ENCODE measurements around the gene DAB1.

DAB1 gene

GRCh38 chr1:56995414-56996100, 428.3 kb downstream of the DAB1 start:
- no peak overlapping the region for H3K4me3 ChIP-seq (ENCODE audit: low read depth, low read length)
- no peaks in the 10 kb centered on the region for H3K27me3 ChIP-seq (ENCODE audit: control insufficient read depth, insufficient read depth, low read length)

GRCh38 chr1:56993475-56993874, 430.4 kb downstream of the DAB1 start:
- no peaks in the 10 kb centered on the region for H3K27me3 ChIP-seq (ENCODE audit: control insufficient read depth, insufficient read depth, low read length)
- no peak overlapping the region for H2AFZ ChIP-seq
- no peak overlapping the region for H3K9ac ChIP-seq
- no peak overlapping the region for H3K4me2 ChIP-seq (ENCODE audit: low read length)
- H3K36me3 ChIP-seq (ENCODE audit: control insufficient read depth, insufficient read depth, low read length): no peaks in the 10 kb centered on the region
- no peak for TF ChIP-seq CTCF (IDR thresholded peaks at IDR 0.05)
- H3K27ac ChIP-seq: no peak overlapping the region
- no peaks in the 10 kb centered on the region for H3K79me2 ChIP-seq
- H3K9me3 ChIP-seq (ENCODE audit: control insufficient read depth, low read length): no peaks in the 10 kb centered on the region
- H3K4me3 ChIP-seq (ENCODE audit: low read depth, low read length): no peak overlapping the region
- H3K4me1 ChIP-seq: no peaks in the 10 kb centered on the region

More at GRCh38 chr1:56995414-56996100, 428.3 kb downstream of the DAB1 start:
- Histone ChIP-seq H3K27ac (no peak overlapping the region), H3K79me2 (no peaks in the 10 kb centered on the region), H3K9ac (no peak overlapping the region), H2AFZ (no peak overlapping the region), H3K36me3 (ENCODE audit: control insufficient read depth, insufficient read depth, low read length) (no peaks in the 10 kb centered on the region), H3K4me2 (ENCODE audit: low read length) (no peak overlapping the region), H3K4me1 (no peaks in the 10 kb centered on the region), H3K9me3 (ENCODE audit: control insufficient read depth, low read length) (no peaks in the 10 kb centered on the region)
- no peak for TF ChIP-seq CTCF (IDR thresholded peaks at IDR 0.05)

- no peaks in the 10 kb centered on the region for H3K36me3 ChIP-seq (ENCODE audit: control insufficient read depth, insufficient read depth, low read length)
- H2AFZ ChIP-seq: no peak overlapping the region
- H3K9ac ChIP-seq: no peak overlapping the region
- no peaks in the 10 kb centered on the region for H3K9me3 ChIP-seq (ENCODE audit: control insufficient read depth, low read length)
- H3K27ac ChIP-seq: no peak overlapping the region
- H3K4me3 ChIP-seq (ENCODE audit: low read depth, low read length): no peak overlapping the region
- no peak for TF ChIP-seq CTCF (IDR thresholded peaks at IDR 0.05)
- no peaks in the 10 kb centered on the region for H3K4me1 ChIP-seq
- H3K4me2 ChIP-seq (ENCODE audit: low read length): no peak overlapping the region
- no peaks in the 10 kb centered on the region for H3K79me2 ChIP-seq
- no peaks in the 10 kb centered on the region for H3K27me3 ChIP-seq (ENCODE audit: control insufficient read depth, insufficient read depth, low read length)
These were observed 431.3 kb downstream of the DAB1 start for GRCh38 chr1:56992318-56993125.

- Histone ChIP-seq H3K4me2 (ENCODE audit: low read length) (no peak overlapping the region), H2AFZ (no peak overlapping the region), H3K27ac (no peak overlapping the region), H3K9ac (no peak overlapping the region), H3K4me1 (no peaks in the 10 kb centered on the region), H3K36me3 (ENCODE audit: control insufficient read depth, insufficient read depth, low read length) (no peaks in the 10 kb centered on the region), H3K79me2 (no peaks in the 10 kb centered on the region), H3K9me3 (ENCODE audit: control insufficient read depth, low read length) (no peaks in the 10 kb centered on the region), H3K4me3 (ENCODE audit: low read depth, low read length) (no peak overlapping the region), H3K27me3 (ENCODE audit: control insufficient read depth, insufficient read depth, low read length) (no peaks in the 10 kb centered on the region)
- TF ChIP-seq CTCF (IDR thresholded peaks at IDR 0.05): no peak
These were observed 432.3 kb downstream of the DAB1 start for GRCh38 chr1:56991576-56991975.
